GM12878 (cell line): ENCODE measurements around the gene TSSK2. TPM values are rescaled to one million over a fixed set of nuclear protein-coding genes. Genes with fewer than 3 reads are reported as not detected.

Experiments used
- ATAC-seq: fragments of 200-7000 bp; cut with Tn5 transposase; 3 replicates; pipeline ENCODE4 v1.9.1; 2020; ENCODE audit warnings: mild to moderate bottlenecking, moderate library complexity
- BruUV-seq: library from RNA; stranded (reverse); fragments of 400-500 nt; replicated peaks from 2 replicates; lab custom pipeline; 2021; lab: Mats Ljungman, UMichigan
- CTCF ChIA-PET: fragments of 300-600 bp; sonication (Branson Sonifier 250); formaldehyde crosslinking; extraction: SDS; loops from one replicate; lab custom pipeline; 2021; ENCODE audit warnings: inconsistent platforms; lab: Yijun Ruan, JAX
- POLR2A ChIA-PET: fragments of 350-600 bp; formaldehyde crosslinking; extraction: SDS; loops from one replicate; lab custom pipeline; 2021; ENCODE audit warnings: inconsistent platforms; lab: Charles Lee
- RAD21 ChIA-PET: fragments of 300-600 bp; sonication (Branson Sonifier 250); formaldehyde crosslinking; loops from one replicate; lab custom pipeline; 2023; ENCODE audit warnings: antibody characterized with exemption; ENCODE audit not compliant: unreplicated experiment; lab: Charles Lee
- SMC1A ChIA-PET: fragments of 300-600 bp; sonication (Branson Sonifier 250); formaldehyde crosslinking; loops from one replicate; lab custom pipeline; 2023; ENCODE audit not compliant: unreplicated experiment, uncharacterized antibody; lab: Charles Lee
- DNase-seq: peaks from one replicate; pipeline ENCODE4 v3.0.0-alpha.2; 2011; ENCODE audit warnings: low read depth, low spot score
- FAIRE-seq: peaks from 3 replicates; lab custom pipeline; 2011; peaks lifted over from hg19 to GRCh38; lab: Jason Lieb, UNC
- H2AFZ ChIP-seq: 2 replicates; pipeline ENCODE4 v1.6.0; 2011; ENCODE audit warnings: low read depth, low read length, control low read depth; ENCODE audit not compliant: control insufficient read depth
- H3K27ac ChIP-seq: 2 replicates; pipeline ENCODE4 v1.5.1; 2011; ENCODE audit warnings: control low read depth; ENCODE audit not compliant: control insufficient read depth, insufficient read depth
- H3K27me3 ChIP-seq, 2 experiments: replicated peaks in 1 of 2; 2 replicates each; pipeline versions ENCODE4 v1.6.0 to v1.6.1; 2011; ENCODE audit warnings: low read length in 1 of 2; ENCODE audit not compliant: control insufficient read depth in 2 of 2, insufficient read depth in 2 of 2
- H3K36me3 ChIP-seq, 2 experiments: 2 replicates each; pipeline ENCODE4 v1.5.1; 2011; ENCODE audit warnings: low read length in 1 of 2; ENCODE audit not compliant: control insufficient read depth in 2 of 2, insufficient read depth in 2 of 2
- H3K4me1 ChIP-seq: 2 replicates; pipeline ENCODE4 v1.6.1; 2011; ENCODE audit warnings: mild to moderate bottlenecking, low read length, moderate library complexity, mixed read lengths; ENCODE audit not compliant: control insufficient read depth, insufficient read depth
- H3K4me2 ChIP-seq: 2 replicates; pipeline ENCODE4 v1.6.0; 2011; ENCODE audit warnings: control low read depth; ENCODE audit not compliant: control insufficient read depth, insufficient read depth
- H3K4me3 ChIP-seq: fragments of 200-600 bp; sonication (generic); 2 replicates; pipeline ENCODE4 v1.5.1; 2016
- H3K79me2 ChIP-seq: 2 replicates; pipeline ENCODE4 v1.6.0; 2011; ENCODE audit warnings: low read length; ENCODE audit not compliant: control insufficient read depth, insufficient read depth
- H3K9ac ChIP-seq: 2 replicates; pipeline ENCODE4 v1.8.0; 2011; ENCODE audit warnings: low read length, control low read depth, mixed read lengths; ENCODE audit not compliant: control insufficient read depth, insufficient read depth
- H3K9me3 ChIP-seq: replicated peaks from 3 replicates; pipeline ENCODE4 v1.5.1; 2011; ENCODE audit warnings: mild to moderate bottlenecking, low read length; ENCODE audit not compliant: control insufficient read depth, insufficient read depth
- H4K20me1 ChIP-seq: 2 replicates; pipeline ENCODE4 v1.6.0; 2011; ENCODE audit not compliant: control insufficient read depth, insufficient read depth
- ASH2L ChIP-seq: fragments of 300-600, 200-600 bp; sonication (generic); IDR thresholded peaks from 2 replicates; pipeline ENCODE4 v1.6.1; 2017; ENCODE audit warnings: low read depth, mild to moderate bottlenecking, borderline replicate concordance
- BCLAF1 ChIP-seq: fragments of 450-650 bp; IDR thresholded peaks from 2 replicates; pipeline ENCODE4 v1.6.1; 2017; ENCODE audit warnings: antibody characterized with exemption, mild to moderate bottlenecking, moderate library complexity
- BRCA1 ChIP-seq: IDR thresholded peaks from 2 replicates; pipeline ENCODE4 v1.6.1; 2011; ENCODE audit warnings: low read depth, low read length, improper control_type of control experiment
- CREM ChIP-seq: IDR thresholded peaks from 2 replicates; pipeline ENCODE4 v1.6.1; 2014; ENCODE audit warnings: antibody characterized with exemption, low read depth
- CTCF ChIP-seq, 3 experiments: IDR thresholded peaks in 2 of 3; conservative IDR thresholded peaks in 1 of 3; 2 replicates each; pipeline ENCODE4 v1.5.1; 2011; ENCODE audit warnings: low read depth in 3 of 3, low read length in 3 of 3, mild to moderate bottlenecking in 3 of 3, control low read depth in 2 of 3, moderate library complexity in 2 of 3, inconsistent platforms in 1 of 3, mixed read lengths in 1 of 3; ENCODE audit not compliant: control insufficient read depth in 2 of 3, insufficient read depth in 1 of 3; ENCODE audit errors: extremely low read depth in 1 of 3
- EP300 ChIP-seq, 2 experiments: fragments of 150-350 bp in 1 of 2; IDR thresholded peaks; 2 replicates each; pipeline ENCODE4 v1.6.1; 2011 to 2012; ENCODE audit warnings: low read depth in 2 of 2, low read length in 2 of 2, borderline replicate concordance in 1 of 2, improper control_type of control experiment in 1 of 2, inconsistent platforms in 1 of 2; ENCODE audit not compliant: control insufficient read depth in 1 of 2
- ETV6 ChIP-seq, 2 experiments: fragments of 450-650 bp in 1 of 2; IDR thresholded peaks in 1 of 2; conservative IDR thresholded peaks in 1 of 2; 2 replicates each; pipeline ENCODE4 v1.6.1; 2014; ENCODE audit warnings: antibody characterized with exemption in 1 of 2, borderline replicate concordance in 1 of 2, low read depth in 1 of 2, mild to moderate bottlenecking in 1 of 2, moderate library complexity in 1 of 2
- HDAC6 ChIP-seq: fragments of 200-600 bp; sonication (generic); IDR thresholded peaks from one replicate; pipeline ENCODE4 v1.8.0; 2017; ENCODE audit warnings: antibody characterized with exemption; ENCODE audit not compliant: unreplicated experiment
- MEF2B ChIP-seq: fragments of 450-650 bp; IDR thresholded peaks from 2 replicates; pipeline ENCODE4 v1.6.1; 2018; ENCODE audit warnings: mild to moderate bottlenecking, moderate library complexity; ENCODE audit not compliant: partially characterized antibody, poor library complexity, severe bottlenecking
- MTA2 ChIP-seq: fragments of 450-650 bp; IDR thresholded peaks from 2 replicates; pipeline ENCODE4 v1.6.1; 2016; ENCODE audit warnings: low read depth, mild to moderate bottlenecking, moderate library complexity
- NR2F1 ChIP-seq: fragments of 450-650 bp; conservative IDR thresholded peaks from 2 replicates; pipeline ENCODE4 v1.6.1; 2017; ENCODE audit warnings: mild to moderate bottlenecking
- PAX8 ChIP-seq: fragments of 450-650 bp; IDR thresholded peaks from 2 replicates; pipeline ENCODE4 v1.6.1; 2017; ENCODE audit warnings: mild to moderate bottlenecking, moderate library complexity
- SIN3A ChIP-seq: IDR thresholded peaks from 2 replicates; pipeline ENCODE4 v1.6.1; 2012; ENCODE audit warnings: low read depth, low read length, improper control_type of control experiment
- STAT1 ChIP-seq: fragments of 450-650 bp; conservative IDR thresholded peaks from 2 replicates; pipeline ENCODE4 v1.6.1; 2014; ENCODE audit warnings: antibody characterized with exemption, mild to moderate bottlenecking
- SUZ12 ChIP-seq: fragments of 200-600 bp; sonication (generic); IDR thresholded peaks from one replicate; pipeline ENCODE4 v1.6.1; 2018; ENCODE audit warnings: antibody characterized with exemption, mild to moderate bottlenecking; ENCODE audit not compliant: unreplicated experiment
- TCF7 ChIP-seq: IDR thresholded peaks from 2 replicates; pipeline ENCODE4 v1.6.1; 2014; ENCODE audit warnings: antibody characterized with exemption, borderline replicate concordance
- ZBED1 ChIP-seq: IDR thresholded peaks from 2 replicates; pipeline ENCODE4 v1.6.1; 2016; ENCODE audit warnings: borderline replicate concordance
- ZNF24 ChIP-seq: fragments of 450-650 bp; IDR thresholded peaks from 2 replicates; pipeline ENCODE4 v1.6.1; 2017; ENCODE audit warnings: antibody characterized with exemption, mild to moderate bottlenecking
- WGBS: methylation state at CpG from one replicate; pipeline ENCODE4 v1.1.6; 2016; ENCODE audit warnings: low lambda C conversion rate; ENCODE audit not compliant: insufficient replicate concordance, insufficient coverage; ENCODE audit errors: missing lambda C conversion rate; 5-methylcytosine and 5-hydroxymethylcytosine counted together
- in situ Hi-C: fragments of 300-500 bp; cut with MboI; formaldehyde crosslinking; loops from 9 replicates; pipeline ENCODE4 v1.14.3; 2018; ENCODE audit warnings: mixed read lengths
- intact Hi-C: fragments of 100-400 bp; cut with micrococcal nuclease; formaldehyde crosslinking; loops from one replicate; pipeline ENCODE4 v1.14.2; 2022; ENCODE audit not compliant: unreplicated experiment
- polyA plus RNA-seq, 11 experiments: library from polyadenylated mRNA; depleted of rRNA in 4 of 11; unstranded in 6 of 11; stranded (reverse) in 5 of 11; fragments of >200 nt; fragmentation: Nextera tagmentation in 4 of 11; fragmentation: Illumina TruSeq in 1 of 11; extraction: Ambion mirVana in 4 of 11; extraction: Trizol in 1 of 11; gene quantifications; 1 replicate in 1 of 11; 2 replicates in 10 of 11; pipeline versions ENCODE4 v1.2.1 to v1.2.3, GENCODE V29; 2011 to 2016; ENCODE audit warnings: inconsistent platforms in 2 of 11, missing spikeins in 2 of 11, low read depth in 1 of 11
- total RNA-seq, 4 experiments: library from RNA; depleted of rRNA in 3 of 4; stranded (reverse); fragments of >200 nt in 3 of 4; fragmentation: Illumina TruSeq in 1 of 4; extraction: Trizol in 1 of 4; gene quantifications; 2 replicates each; pipeline versions ENCODE4 v1.2.1 to v1.2.3, GENCODE V29; 2013 to 2021

The TSSK2 gene
- total and polyA plus RNA-seq, 10 of the 15 experiments (the other 5 are each of a cell fraction or from before 2014, with no cell fraction given): 0.03 to 0.17 TPM; not detected in 8

GRCh38 chr22:19097518-19097917 lies 33.6 kb upstream of the TSSK2 start:
- CTCF ChIA-PET: interaction anchor here (0.9 to 1.7 kb wide), 2 partner anchors 11 to 19 kb away, joined by 3 to 6 read pairs; no protein-coding TSS in a partner anchor
- BruUV-seq: no TSS peak
- 95% methylated on average over 3 of the region's 3 CpGs for WGBS
- ATAC-seq (no peak), FAIRE-seq (no peak), DNase-seq (no peak)
- peaks cover 3 to 7% of the 10 kb centered on the region in 2 experiments; a peak in 3 of 4 replicates for H3K36me3 ChIP-seq
- no peak overlapping the region for H3K27ac ChIP-seq
- no peaks in the 10 kb centered on the region for H3K27me3 ChIP-seq
- no peak overlapping the region for H3K4me3 ChIP-seq
- no peaks in the 10 kb centered on the region for H3K9me3 ChIP-seq
- no peaks in the 10 kb centered on the region for H3K4me1 ChIP-seq
- in situ Hi-C loops (no loop called here), intact Hi-C loops (no loop called here)
- H4K20me1 ChIP-seq: no peaks in the 10 kb centered on the region; the same call in 1 of the 2 replicates
- H3K79me2 ChIP-seq: peaks cover 5% of the 10 kb centered on the region
- RAD21 ChIA-PET: interaction anchor here (0.6 kb wide), 1 partner anchor 114 kb away, joined by 4 read pairs; no protein-coding TSS in a partner anchor
- H3K4me2 ChIP-seq: no peak overlapping the region
- no peak overlapping the region for H3K9ac ChIP-seq
- H2AFZ ChIP-seq: no peak overlapping the region
- SMC1A ChIA-PET: no interaction called here
- POLR2A ChIA-PET: no interaction called here
- TF ChIP-seq ZNF24 (no peak), MEF2B (no peak), MTA2 (no peak), BCLAF1 (no peak), ASH2L (no peak), ETV6 (conservative IDR thresholded peaks at IDR 0.05 in 1 of 2, IDR thresholded peaks at IDR 0.05 in 1 of 2; ENCODE audit: borderline replicate concordance in 1 of 2, low read depth in 1 of 2) (no peak), ZBED1 (no peak), CREM (no peak), HDAC6 (no peak), SUZ12 (no peak), EP300 (IDR thresholded peaks at IDR 0.05; ENCODE audit: borderline replicate concordance in 1 of 2, control insufficient read depth in 1 of 2, low read depth in 2 of 2, low read length in 2 of 2) (no peak), CTCF (IDR thresholded peaks at IDR 0.05 in 2 of 3, conservative IDR thresholded peaks at IDR 0.05 in 1 of 3; ENCODE audit: control insufficient read depth in 2 of 3, extremely low read depth in 1 of 3, insufficient read depth in 1 of 3, low read depth in 3 of 3, low read length in 3 of 3) (no peak), SIN3A (no peak), STAT1 (no peak), TCF7 (no peak), NR2F1 (no peak), PAX8 (no peak), BRCA1 (no peak)
